ENCODE data around the gene TSSK6.

GRCh38 chr19:19526581-19527370 lies 11.4 kb upstream of the TSSK6 start:
- TF ChIP-seq POLR2A (IDR thresholded peaks at IDR 0.05) (no peak), POLR2AphosphoS5 (IDR thresholded peaks at IDR 0.05) (no peak), CTCF (IDR thresholded peaks at IDR 0.05) (no peak)
